ENCODE measurements around the gene ASAP3.

DNA sequence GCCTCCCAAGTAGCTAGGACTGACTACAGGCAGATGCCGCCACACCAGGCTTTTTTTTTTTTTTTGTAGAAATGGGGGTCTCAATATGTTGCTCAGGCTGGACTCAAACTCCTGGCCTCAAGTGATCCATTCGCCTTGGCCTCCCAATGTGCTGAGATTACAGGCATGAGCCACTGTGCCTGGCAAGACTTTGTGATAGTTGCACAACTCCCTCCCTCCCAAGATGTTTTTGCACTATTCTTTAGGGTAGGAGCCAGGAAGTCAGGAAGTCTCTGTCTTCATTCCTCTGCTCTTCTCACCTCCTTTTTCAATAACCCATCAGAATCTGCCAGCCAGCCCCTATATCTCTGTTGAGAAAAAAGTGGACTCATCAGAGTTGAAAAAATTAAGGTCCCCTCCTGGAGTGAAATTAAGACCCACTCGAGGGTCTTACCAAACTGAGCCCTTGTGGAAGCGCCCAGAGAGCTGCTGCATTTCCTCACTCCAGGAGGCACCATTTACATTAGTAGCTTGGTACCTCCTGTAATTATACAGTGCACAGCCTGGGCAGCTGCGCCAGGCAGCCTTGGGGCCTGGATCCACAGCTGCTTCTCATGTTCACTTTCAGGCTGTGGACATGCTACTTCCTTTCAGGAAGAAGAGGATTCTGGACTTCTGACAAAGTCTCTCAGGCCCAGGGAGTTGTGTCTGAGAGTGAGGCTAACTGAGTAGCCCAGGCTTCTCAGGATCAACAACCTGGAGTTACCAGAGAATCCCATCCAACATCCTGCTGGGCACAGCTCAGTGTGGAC is 83.5 kb downstream of the ASAP3 start:
- TF ChIP-seq CTCF (IDR thresholded peaks at IDR 0.05), result no peak
- TF ChIP-seq POLR2A (IDR thresholded peaks at IDR 0.05), result no peak

All from adrenal gland (tissue), 5 donors.